CD4-positive, alpha-beta memory T cell (primary cell): ENCODE results near the gene FBXO36. TPM values are rescaled to one million over a fixed set of nuclear protein-coding genes. Genes with fewer than 3 reads are reported as not detected.

ENCODE experiments used
- CTCF ChIA-PET: fragments of 350-600 bp; sonication (Branson Sonifier 250); formaldehyde crosslinking; loops from one replicate; lab custom pipeline; 2021; ENCODE audit warnings: inconsistent platforms; ENCODE audit not compliant: partially characterized antibody; lab: Charles Lee
- POLR2A ChIA-PET: fragments of 350-600 bp; sonication (Branson Sonifier 250); formaldehyde crosslinking; loops from one replicate; lab custom pipeline; 2021; ENCODE audit not compliant: partially characterized antibody; lab: Charles Lee
- DNase-seq, 5 donors: peaks; one replicate each; pipeline versions ENCODE4 v3.0.0 to v3.0.0-alpha.2; 2020 to 2022; ENCODE audit warnings: mixed read lengths in 1 of 5
- H3K27ac ChIP-seq: one replicate; pipeline ENCODE4 v1.7.0; 2013; ENCODE audit warnings: low read depth, low read length
- H3K27me3 ChIP-seq: 2 replicates; pipeline ENCODE4 v1.7.0; 2013; ENCODE audit warnings: mild to moderate bottlenecking, low read length, moderate library complexity; ENCODE audit not compliant: insufficient read depth
- H3K36me3 ChIP-seq: 2 replicates; pipeline ENCODE4 v1.7.0; 2013; ENCODE audit warnings: mild to moderate bottlenecking, low read length, moderate library complexity; ENCODE audit not compliant: insufficient read depth
- H3K4me1 ChIP-seq: 2 replicates; pipeline ENCODE4 v1.7.0; 2013; ENCODE audit warnings: mild to moderate bottlenecking, low read length, moderate library complexity; ENCODE audit not compliant: insufficient read depth
- H3K4me3 ChIP-seq, 2 donors: one replicate each; pipeline ENCODE4 v1.7.0; 2013; ENCODE audit warnings: low read length in 2 of 2, mild to moderate bottlenecking in 1 of 2
- H3K9me3 ChIP-seq, 2 donors: one replicate each; pipeline ENCODE4 v1.7.0; 2013; ENCODE audit warnings: low read length in 2 of 2, control low read depth in 1 of 2; ENCODE audit not compliant: control insufficient read depth in 1 of 2
- H3K27ac Mint-ChIP-seq, 7 donors: one replicate each; pipeline ENCODE4 v1.8.0; 2020 to 2021; ENCODE audit warnings: mixed read lengths in 7 of 7, mild to moderate bottlenecking in 6 of 7, inconsistent platforms in 3 of 7, moderate library complexity in 3 of 7
- H3K27me3 Mint-ChIP-seq, 2 donors: one replicate each; pipeline ENCODE4 v1.8.0; 2020 to 2021; ENCODE audit warnings: mixed read lengths in 2 of 2
- H3K36me3 Mint-ChIP-seq, 2 donors: one replicate each; pipeline ENCODE4 v1.8.0; 2020 to 2021; ENCODE audit warnings: mixed read lengths in 2 of 2, inconsistent platforms in 1 of 2, mild to moderate bottlenecking in 1 of 2
- H3K4me1 Mint-ChIP-seq, 4 donors: one replicate each; pipeline ENCODE4 v1.8.0; 2020 to 2021; ENCODE audit warnings: mixed read lengths in 4 of 4, mild to moderate bottlenecking in 1 of 4
- H3K4me3 Mint-ChIP-seq, 8 donors: one replicate each; pipeline ENCODE4 v1.8.0; 2020 to 2021; ENCODE audit warnings: mixed read lengths in 8 of 8, mild to moderate bottlenecking in 7 of 8, moderate library complexity in 6 of 8, inconsistent platforms in 3 of 8
- H3K9me3 Mint-ChIP-seq, 8 donors: one replicate each; pipeline ENCODE4 v1.8.0; 2020 to 2021; ENCODE audit warnings: mixed read lengths in 8 of 8, mild to moderate bottlenecking in 5 of 8, inconsistent platforms in 3 of 8, moderate library complexity in 1 of 8
- intact Hi-C: fragments of 100-400 bp; cut with micrococcal nuclease; formaldehyde crosslinking; loops from one replicate; pipeline ENCODE4 v1.15.1; 2023
- polyA plus RNA-seq, 2 donors: library from polyadenylated mRNA; unstranded; fragments of 300-500 nt; fragmentation: Illumina TruSeq; gene quantifications; one replicate each; pipeline ENCODE4 v1.2.3, GENCODE V29; 2021
- total RNA-seq, 2 experiments: library from RNA; stranded (reverse); gene quantifications; one replicate each; pipeline ENCODE4 v1.2.3, GENCODE V29; 2021

FBXO36 gene
- total and polyA plus RNA-seq, 4 experiments from 2014 or later: 0.55 to 2.2 (median 0.66) TPM

GRCh38 chr2:230019742-230020141 is 97.4 kb downstream of the FBXO36 start:
- Mint-ChIP-seq H3K27ac (no peak overlapping the region), H3K4me1 (no peaks in the 10 kb centered on the region), H3K9me3 (peaks cover 0 to 3% (median 0%) of the 10 kb centered on the region in 8 donors), H3K36me3 (no peaks in the 10 kb centered on the region), H3K27me3 (no peaks in the 10 kb centered on the region), H3K4me3 (no peak overlapping the region)
- ChIA-PET CTCF (interaction anchor here (1.0 to 2.2 kb wide), 2 partner anchors 11 to 804 kb away, joined by 3 to 6 read pairs; no protein-coding TSS in a partner anchor), POLR2A (no interaction called here)
- H3K4me3 ChIP-seq: no peak overlapping the region
- no peak overlapping the region for H3K27ac ChIP-seq
- H3K4me1 ChIP-seq: no peaks in the 10 kb centered on the region
- H3K9me3 ChIP-seq: no peaks in the 10 kb centered on the region
- DNase-seq: no peak
- no peaks in the 10 kb centered on the region for H3K27me3 ChIP-seq
- no peaks in the 10 kb centered on the region for H3K36me3 ChIP-seq
- intact Hi-C loops: no loop called here

GRCh38 chr2:230023313-230023712 is 101.0 kb downstream of the FBXO36 start:
- Mint-ChIP-seq H3K27ac (no peak overlapping the region), H3K4me1 (no peaks in the 10 kb centered on the region), H3K36me3 (no peaks in the 10 kb centered on the region), H3K27me3 (no peaks in the 10 kb centered on the region), H3K4me3 (no peak overlapping the region), H3K9me3 (no peaks in the 10 kb centered on the region)
- DNase-seq: no peak
- Histone ChIP-seq H3K9me3 (no peaks in the 10 kb centered on the region), H3K27me3 (no peaks in the 10 kb centered on the region), H3K4me3 (no peak overlapping the region), H3K4me1 (no peaks in the 10 kb centered on the region), H3K27ac (no peak overlapping the region), H3K36me3 (no peaks in the 10 kb centered on the region)
- intact Hi-C loops: no loop called here
- CTCF ChIA-PET: interaction anchor here (1.8 kb wide), 1 partner anchor 14 kb away, joined by 11 read pairs; no protein-coding TSS in a partner anchor
- POLR2A ChIA-PET: no interaction called here

GRCh38 chr2:230042195-230042594 is 119.9 kb downstream of the FBXO36 start:
- Mint-ChIP-seq H3K9me3 (peaks cover 0 to 2% (median 0%) of the 10 kb centered on the region in 8 donors), H3K27me3 (peaks cover 6 to 12% of the 10 kb centered on the region in 2 donors), H3K4me1 (no peaks in the 10 kb centered on the region), H3K4me3 (no peak overlapping the region), H3K36me3 (no peaks in the 10 kb centered on the region), H3K27ac (no peak overlapping the region)
- no peak for DNase-seq
- POLR2A ChIA-PET: no interaction called here
- H3K4me1 ChIP-seq: no peaks in the 10 kb centered on the region
- no peak overlapping the region for H3K4me3 ChIP-seq
- no peaks in the 10 kb centered on the region for H3K9me3 ChIP-seq
- H3K27ac ChIP-seq: no peak overlapping the region
- H3K27me3 ChIP-seq: no peaks in the 10 kb centered on the region
- intact Hi-C loops: no loop called here
- no peaks in the 10 kb centered on the region for H3K36me3 ChIP-seq
- CTCF ChIA-PET: no interaction called here

- Histone ChIP-seq H3K36me3 (no peaks in the 10 kb centered on the region), H3K9me3 (no peaks in the 10 kb centered on the region), H3K4me1 (no peaks in the 10 kb centered on the region), H3K4me3 (no peak overlapping the region), H3K27ac (no peak overlapping the region), H3K27me3 (no peaks in the 10 kb centered on the region)
- no peaks in the 10 kb centered on the region for H3K4me1 Mint-ChIP-seq
- H3K27me3 Mint-ChIP-seq: peaks cover 6 to 12% of the 10 kb centered on the region in 2 donors
- DNase-seq: no peak
- no peak overlapping the region for H3K27ac Mint-ChIP-seq
- intact Hi-C loops: no loop called here
- no peak overlapping the region for H3K4me3 Mint-ChIP-seq
- H3K9me3 Mint-ChIP-seq: peaks cover 0 to 2% (median 0%) of the 10 kb centered on the region in 8 donors
- POLR2A ChIA-PET: no interaction called here
- CTCF ChIA-PET: no interaction called here
- H3K36me3 Mint-ChIP-seq: no peaks in the 10 kb centered on the region
Measured at GRCh38 chr2:230043025-230043424, 120.7 kb downstream of the FBXO36 start.

- H3K4me1 ChIP-seq: no peaks in the 10 kb centered on the region
- Mint-ChIP-seq H3K9me3 (peaks cover 0 to 2% (median 0%) of the 10 kb centered on the region in 8 donors), H3K36me3 (no peaks in the 10 kb centered on the region), H3K27ac (no peak overlapping the region), H3K4me1 (no peaks in the 10 kb centered on the region), H3K4me3 (no peak overlapping the region), H3K27me3 (peaks cover 6 to 12% of the 10 kb centered on the region in 2 donors)
- no peaks in the 10 kb centered on the region for H3K36me3 ChIP-seq
- H3K9me3 ChIP-seq: no peaks in the 10 kb centered on the region
- no peak overlapping the region for H3K27ac ChIP-seq
- intact Hi-C loops: no loop called here
- no peaks in the 10 kb centered on the region for H3K27me3 ChIP-seq
- CTCF ChIA-PET: no interaction called here
- no peak for DNase-seq
- POLR2A ChIA-PET: no interaction called here
- H3K4me3 ChIP-seq: no peak overlapping the region
Measured at GRCh38 chr2:230043461-230043860, 121.2 kb downstream of the FBXO36 start.

GRCh38 chr2:230046491-230046890 is 124.2 kb downstream of the FBXO36 start:
- no peak for DNase-seq
- intact Hi-C loops: no loop called here
- H3K9me3 Mint-ChIP-seq: peaks cover 0 to 2% (median 0%) of the 10 kb centered on the region in 8 donors
- H3K4me3 ChIP-seq: no peak overlapping the region
- H3K27me3 Mint-ChIP-seq: peaks cover 0 to 9% of the 10 kb centered on the region in 2 donors
- no peaks in the 10 kb centered on the region for H3K36me3 Mint-ChIP-seq
- H3K4me1 ChIP-seq: no peaks in the 10 kb centered on the region
- no peak overlapping the region for H3K27ac ChIP-seq
- no peaks in the 10 kb centered on the region for H3K36me3 ChIP-seq
- ChIA-PET CTCF (interaction anchor here (2.3 kb wide), 1 partner anchor 21 kb away, joined by 6 read pairs; no protein-coding TSS in a partner anchor), POLR2A (no interaction called here)
- no peaks in the 10 kb centered on the region for H3K9me3 ChIP-seq
- no peak overlapping the region for H3K4me3 Mint-ChIP-seq
- no peaks in the 10 kb centered on the region for H3K4me1 Mint-ChIP-seq
- H3K27me3 ChIP-seq: no peaks in the 10 kb centered on the region
- no peak overlapping the region for H3K27ac Mint-ChIP-seq

GRCh38 chr2:230048010-230048671 is 125.8 kb downstream of the FBXO36 start:
- Histone ChIP-seq H3K27ac (no peak overlapping the region), H3K9me3 (no peaks in the 10 kb centered on the region), H3K27me3 (no peaks in the 10 kb centered on the region), H3K36me3 (no peaks in the 10 kb centered on the region), H3K4me3 (no peak overlapping the region), H3K4me1 (no peaks in the 10 kb centered on the region)
- no peak for DNase-seq
- no peaks in the 10 kb centered on the region for H3K36me3 Mint-ChIP-seq
- H3K9me3 Mint-ChIP-seq: no peaks in the 10 kb centered on the region
- ChIA-PET POLR2A (interaction anchor here (1.0 kb wide), 1 partner anchor 36 kb away, joined by 3 read pairs; no protein-coding TSS in a partner anchor), CTCF (interaction anchor here (2.3 kb wide), 1 partner anchor 19 kb away, joined by 6 read pairs; no protein-coding TSS in a partner anchor)
- no peaks in the 10 kb centered on the region for H3K4me1 Mint-ChIP-seq
- peaks cover 0 to 3% of the 10 kb centered on the region in 2 donors for H3K27me3 Mint-ChIP-seq
- intact Hi-C loops: no loop called here
- no peak overlapping the region for H3K4me3 Mint-ChIP-seq
- H3K27ac Mint-ChIP-seq: no peak overlapping the region
